Measurements from ENCODE around the gene ARMC2.

The ARMC2 gene

DNA sequence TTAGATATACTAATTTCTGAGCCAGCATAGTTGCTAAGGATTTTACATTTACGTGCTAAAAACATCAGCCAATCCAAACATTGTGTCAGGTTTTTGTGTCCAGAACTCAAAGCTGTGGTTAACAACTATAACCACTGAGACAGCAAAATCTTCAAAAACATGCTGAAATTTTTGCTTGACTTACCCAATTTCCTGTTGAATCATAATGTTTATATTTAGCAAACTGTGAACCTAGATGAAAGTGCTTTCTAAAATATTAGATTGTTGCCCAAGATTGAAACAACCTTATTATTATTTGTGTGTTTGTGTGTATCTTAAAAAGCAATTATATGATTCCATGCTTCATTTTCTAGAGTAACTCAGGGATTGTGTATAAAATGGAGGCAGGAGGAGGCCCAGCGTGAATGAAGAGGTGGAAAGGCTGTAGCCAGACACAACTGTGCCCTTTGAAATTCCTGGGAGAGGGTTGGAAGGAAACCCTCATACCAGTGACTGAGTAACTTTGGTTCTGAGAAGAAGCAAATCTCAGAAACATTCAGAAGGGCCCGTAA is 48.0 kb downstream of the ARMC2 start:
- peaks cover 7% of the 10 kb centered on the region for H3K27me3 ChIP-seq (ENCODE audit: control insufficient read depth, low read length)
- H3K4me2 ChIP-seq (ENCODE audit: low read length), result no peak overlapping the region
- no peak for TF ChIP-seq EZH2phosphoT487 (IDR thresholded peaks at IDR 0.05; ENCODE audit: borderline replicate concordance, low read length)
- TF ChIP-seq, protein P1, sequence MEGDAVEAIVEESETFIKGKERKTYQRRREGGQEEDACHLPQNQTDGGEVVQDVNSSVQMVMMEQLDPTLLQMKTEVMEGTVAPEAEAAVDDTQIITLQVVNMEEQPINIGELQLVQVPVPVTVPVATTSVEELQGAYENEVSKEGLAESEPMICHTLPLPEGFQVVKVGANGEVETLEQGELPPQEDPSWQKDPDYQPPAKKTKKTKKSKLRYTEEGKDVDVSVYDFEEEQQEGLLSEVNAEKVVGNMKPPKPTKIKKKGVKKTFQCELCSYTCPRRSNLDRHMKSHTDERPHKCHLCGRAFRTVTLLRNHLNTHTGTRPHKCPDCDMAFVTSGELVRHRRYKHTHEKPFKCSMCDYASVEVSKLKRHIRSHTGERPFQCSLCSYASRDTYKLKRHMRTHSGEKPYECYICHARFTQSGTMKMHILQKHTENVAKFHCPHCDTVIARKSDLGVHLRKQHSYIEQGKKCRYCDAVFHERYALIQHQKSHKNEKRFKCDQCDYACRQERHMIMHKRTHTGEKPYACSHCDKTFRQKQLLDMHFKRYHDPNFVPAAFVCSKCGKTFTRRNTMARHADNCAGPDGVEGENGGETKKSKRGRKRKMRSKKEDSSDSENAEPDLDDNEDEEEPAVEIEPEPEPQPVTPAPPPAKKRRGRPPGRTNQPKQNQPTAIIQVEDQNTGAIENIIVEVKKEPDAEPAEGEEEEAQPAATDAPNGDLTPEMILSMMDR (IDR thresholded peaks at IDR 0.05; ENCODE audit: low read depth, low read length, poor library complexity, severe bottlenecking), result no peak
- no peaks in the 10 kb centered on the region for H4K20me1 ChIP-seq (ENCODE audit: control insufficient read depth, insufficient read depth, low read depth, low read length)
- no peaks in the 10 kb centered on the region for H3F3A ChIP-seq (ENCODE audit: control insufficient read depth, insufficient read depth)
- no peaks in the 10 kb centered on the region for H3K79me2 ChIP-seq (ENCODE audit: control insufficient read depth, low read length)
- H3K4me1 ChIP-seq (ENCODE audit: control insufficient read depth, low read length), result peaks cover 4% of the 10 kb centered on the region
- no peaks in the 10 kb centered on the region for H3K9me2 ChIP-seq (replicated peaks; ENCODE audit: control insufficient read depth, low read length)
- no peaks in the 10 kb centered on the region for H3K9me3 ChIP-seq (ENCODE audit: control insufficient read depth, insufficient read depth, low read length)
- H3K36me3 ChIP-seq (ENCODE audit: control insufficient read depth, low read length), result no peaks in the 10 kb centered on the region
- no peak overlapping the region for H3K4me3 ChIP-seq (ENCODE audit: low read length)
- H3K27ac ChIP-seq (ENCODE audit: low read depth, low read length), result no peak overlapping the region

DNA sequence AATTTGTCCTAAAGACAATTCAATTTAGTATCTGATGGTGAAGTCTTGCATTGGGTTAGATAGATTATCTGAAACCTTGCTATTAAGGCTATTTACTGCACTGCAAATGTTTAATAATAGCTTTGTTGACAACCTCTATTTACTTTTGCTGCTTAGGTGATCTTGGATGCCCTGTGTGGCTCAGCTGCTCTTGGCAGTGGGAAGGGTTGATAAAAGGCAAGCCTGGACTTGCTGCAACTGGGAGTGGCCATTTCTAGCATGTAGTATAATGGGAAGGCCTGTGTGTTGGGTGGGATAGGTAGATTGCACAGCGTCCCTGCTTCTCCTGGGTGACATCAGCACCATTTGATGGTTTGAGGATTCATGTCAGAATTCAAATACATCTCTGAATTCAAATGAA is 49.1 kb downstream of the ARMC2 start:
- no peaks in the 10 kb centered on the region for H3K36me3 ChIP-seq (ENCODE audit: control insufficient read depth, low read length)
- no peak overlapping the region for H3K27ac ChIP-seq (ENCODE audit: low read depth, low read length)
- H3K4me3 ChIP-seq (ENCODE audit: low read length), result no peak overlapping the region
- peaks cover 7% of the 10 kb centered on the region for H3K27me3 ChIP-seq (ENCODE audit: control insufficient read depth, low read length)
- H3K4me2 ChIP-seq (ENCODE audit: low read length), result no peak overlapping the region
- no peak for TF ChIP-seq EZH2phosphoT487 (IDR thresholded peaks at IDR 0.05; ENCODE audit: borderline replicate concordance, low read length)
- TF ChIP-seq, protein P1 (IDR thresholded peaks at IDR 0.05; ENCODE audit: low read depth, low read length, poor library complexity, severe bottlenecking), result no peak
- peaks cover 6% of the 10 kb centered on the region for H3K4me1 ChIP-seq (ENCODE audit: control insufficient read depth, low read length)
- no peaks in the 10 kb centered on the region for H3K9me2 ChIP-seq (replicated peaks; ENCODE audit: control insufficient read depth, low read length)
- no peaks in the 10 kb centered on the region for H3F3A ChIP-seq (ENCODE audit: control insufficient read depth, insufficient read depth)
- no peaks in the 10 kb centered on the region for H3K9me3 ChIP-seq (ENCODE audit: control insufficient read depth, insufficient read depth, low read length)
- H4K20me1 ChIP-seq (ENCODE audit: control insufficient read depth, insufficient read depth, low read depth, low read length), result no peaks in the 10 kb centered on the region
- H3K79me2 ChIP-seq (ENCODE audit: control insufficient read depth, low read length), result no peaks in the 10 kb centered on the region

DNA sequence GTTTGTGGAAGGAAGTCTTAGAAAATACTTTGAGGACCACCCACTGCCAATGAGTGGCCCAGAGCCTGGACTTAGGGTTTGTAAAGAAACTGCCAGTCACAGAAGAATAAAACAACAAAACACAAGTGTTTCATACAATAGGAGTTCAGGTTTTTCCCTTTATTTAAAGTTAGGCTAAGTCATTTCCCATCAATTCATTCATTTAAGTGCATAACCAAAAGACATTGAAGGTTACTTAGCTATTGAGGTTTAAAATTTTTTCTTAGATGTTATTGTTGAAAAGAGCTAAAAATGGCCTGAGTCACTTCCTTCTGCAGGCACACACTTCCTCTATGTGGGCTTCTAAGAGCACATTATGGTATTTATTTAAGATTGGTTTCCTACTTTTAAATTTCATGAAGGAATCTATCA is 54.2 kb downstream of the ARMC2 start:
- Histone ChIP-seq H3K79me2 (ENCODE audit: control insufficient read depth, low read length) (no peaks in the 10 kb centered on the region), H3K4me1 (ENCODE audit: control insufficient read depth, low read length) (peaks cover 8% of the 10 kb centered on the region), H3K27me3 (ENCODE audit: control insufficient read depth, low read length) (peaks cover 19% of the 10 kb centered on the region), H3K4me3 (ENCODE audit: low read length) (no peak overlapping the region), H4K20me1 (ENCODE audit: control insufficient read depth, insufficient read depth, low read depth, low read length) (no peaks in the 10 kb centered on the region), H3K27ac (ENCODE audit: low read depth, low read length) (no peak overlapping the region), H3K9me3 (ENCODE audit: control insufficient read depth, insufficient read depth, low read length) (no peaks in the 10 kb centered on the region), H3K4me2 (ENCODE audit: low read length) (no peak overlapping the region), H3K9me2 (replicated peaks; ENCODE audit: control insufficient read depth, low read length) (no peaks in the 10 kb centered on the region), H3K36me3 (ENCODE audit: control insufficient read depth, low read length) (no peaks in the 10 kb centered on the region), H3F3A (ENCODE audit: control insufficient read depth, insufficient read depth) (no peaks in the 10 kb centered on the region)
- TF ChIP-seq, protein P1 (IDR thresholded peaks at IDR 0.05; ENCODE audit: low read depth, low read length, poor library complexity, severe bottlenecking), result no peak
- TF ChIP-seq EZH2phosphoT487 (IDR thresholded peaks at IDR 0.05; ENCODE audit: borderline replicate concordance, low read length), result no peak

All from DOHH2 (cell line).